ENCODE data around the gene CNOT3. TPM values are rescaled to one million over a fixed set of nuclear protein-coding genes. Genes with fewer than 3 reads are reported as not detected.

Gene CNOT3
- total RNA-seq, 2 donors from 2014 or later, result 38.4 to 57.3 TPM

DNA sequence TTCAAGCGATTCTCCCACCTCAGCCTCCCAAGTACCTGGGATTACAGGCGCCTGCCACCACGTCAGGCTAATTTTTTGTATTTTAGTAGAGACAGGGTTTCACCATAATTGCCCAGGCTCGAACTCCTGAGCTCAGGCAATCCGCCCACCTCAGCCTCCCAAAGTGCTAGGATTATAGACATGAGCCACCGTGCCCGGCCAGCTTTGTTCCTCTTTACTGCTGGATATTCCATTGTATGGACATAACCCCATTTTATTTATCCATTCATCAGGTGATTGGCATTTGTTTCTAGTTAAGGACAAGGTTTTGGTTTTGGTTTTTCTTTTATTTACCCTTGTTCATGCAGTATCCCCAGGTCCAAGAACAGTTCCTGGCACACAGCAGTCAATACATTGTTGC lies 59.0 kb downstream of the CNOT3 start:
- Histone ChIP-seq H3K36me3 (no peaks in the 10 kb centered on the region), H3K27ac (no peak overlapping the region)
- intact Hi-C loops (cut with DNase I), result no loop called here

DNA sequence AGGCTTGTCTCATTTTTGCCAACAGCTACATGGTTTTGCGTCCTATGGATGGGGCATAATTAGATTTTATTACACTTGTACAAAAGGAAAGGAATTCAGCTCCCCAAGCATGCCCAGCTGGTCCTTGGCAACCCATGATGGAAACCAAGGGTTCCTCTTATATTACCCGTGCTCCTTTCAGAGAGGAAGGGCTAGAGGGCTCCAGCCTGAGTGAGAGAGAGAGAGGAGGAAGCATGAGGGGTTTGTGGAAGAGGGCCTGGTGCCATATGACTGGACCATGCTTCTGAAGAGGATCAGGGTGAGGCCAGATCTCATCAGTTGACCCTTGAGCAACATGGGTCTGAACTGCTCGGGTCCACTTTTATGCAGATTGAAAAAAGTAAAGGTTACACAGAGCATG lies 59.6 kb downstream of the CNOT3 start:
- no peaks in the 10 kb centered on the region for H3K27me3 ChIP-seq
- no peaks in the 10 kb centered on the region for H3K9me3 ChIP-seq
- H3K9ac ChIP-seq (ENCODE audit: low read depth in 2 of 2, low read length in 2 of 2), result no peak overlapping the region
- H3K4me1 ChIP-seq, result peaks cover 8% of the 10 kb centered on the region
- TF ChIP-seq, protein P1, sequence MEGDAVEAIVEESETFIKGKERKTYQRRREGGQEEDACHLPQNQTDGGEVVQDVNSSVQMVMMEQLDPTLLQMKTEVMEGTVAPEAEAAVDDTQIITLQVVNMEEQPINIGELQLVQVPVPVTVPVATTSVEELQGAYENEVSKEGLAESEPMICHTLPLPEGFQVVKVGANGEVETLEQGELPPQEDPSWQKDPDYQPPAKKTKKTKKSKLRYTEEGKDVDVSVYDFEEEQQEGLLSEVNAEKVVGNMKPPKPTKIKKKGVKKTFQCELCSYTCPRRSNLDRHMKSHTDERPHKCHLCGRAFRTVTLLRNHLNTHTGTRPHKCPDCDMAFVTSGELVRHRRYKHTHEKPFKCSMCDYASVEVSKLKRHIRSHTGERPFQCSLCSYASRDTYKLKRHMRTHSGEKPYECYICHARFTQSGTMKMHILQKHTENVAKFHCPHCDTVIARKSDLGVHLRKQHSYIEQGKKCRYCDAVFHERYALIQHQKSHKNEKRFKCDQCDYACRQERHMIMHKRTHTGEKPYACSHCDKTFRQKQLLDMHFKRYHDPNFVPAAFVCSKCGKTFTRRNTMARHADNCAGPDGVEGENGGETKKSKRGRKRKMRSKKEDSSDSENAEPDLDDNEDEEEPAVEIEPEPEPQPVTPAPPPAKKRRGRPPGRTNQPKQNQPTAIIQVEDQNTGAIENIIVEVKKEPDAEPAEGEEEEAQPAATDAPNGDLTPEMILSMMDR (IDR thresholded peaks at IDR 0.05), result no peak
- DNase-seq, result no peak
- peaks cover 2% of the 10 kb centered on the region for H3K36me3 ChIP-seq
- intact Hi-C loops (cut with DNase I), result no loop called here
- no peak overlapping the region for H3K27ac ChIP-seq
- no peak overlapping the region for H3K4me3 ChIP-seq

More for the DNA sequence above, 59.0 kb downstream of the CNOT3 start:
- H3K27me3 ChIP-seq, result no peaks in the 10 kb centered on the region
- no peaks in the 10 kb centered on the region for H3K9me3 ChIP-seq
- peaks cover 8% of the 10 kb centered on the region for H3K4me1 ChIP-seq
- no peak overlapping the region for H3K4me3 ChIP-seq
- TF ChIP-seq, protein P1 (IDR thresholded peaks at IDR 0.05), result no peak
- no peak overlapping the region for H3K9ac ChIP-seq (ENCODE audit: low read depth in 2 of 2, low read length in 2 of 2)
- no peak for DNase-seq

- TF ChIP-seq, protein P1 (IDR thresholded peaks at IDR 0.05), result no peak
- DNase-seq, result no peak
- Histone ChIP-seq H3K27me3 (no peaks in the 10 kb centered on the region), H3K4me3 (no peak overlapping the region), H3K36me3 (peaks cover 7% of the 10 kb centered on the region), H3K4me1 (peaks cover 18% of the 10 kb centered on the region), H3K9me3 (no peaks in the 10 kb centered on the region), H3K27ac (no peak overlapping the region), H3K9ac (ENCODE audit: low read depth in 2 of 2, low read length in 2 of 2) (no peak overlapping the region)
- intact Hi-C loops (cut with DNase I), result no loop called here
Measured at GRCh38 chr19:54199401-54199800, 61.8 kb downstream of the CNOT3 start.

- no peaks in the 10 kb centered on the region for H3K27me3 ChIP-seq
- peak overlapping the region; percentile 83 to 90 for H3K9ac ChIP-seq (ENCODE audit: low read depth in 2 of 2, low read length in 2 of 2)
- intact Hi-C loops (cut with DNase I), result no loop called here
- H3K4me1 ChIP-seq, result peaks cover 24% of the 10 kb centered on the region
- DNase-seq, result no peak
- peaks cover 18% of the 10 kb centered on the region for H3K36me3 ChIP-seq
- TF ChIP-seq, protein P1 (IDR thresholded peaks at IDR 0.05), result no peak
- no peaks in the 10 kb centered on the region for H3K9me3 ChIP-seq
- H3K27ac ChIP-seq, result peak overlapping the region; percentile 94
- H3K4me3 ChIP-seq, result peak overlapping the region; percentile 78
Measured at GRCh38 chr19:54201172-54201701, 63.7 kb downstream of the CNOT3 start.

- intact Hi-C loops (cut with DNase I), result no loop called here
- Histone ChIP-seq H3K36me3 (peaks cover 21% of the 10 kb centered on the region), H3K4me1 (peaks cover 24% of the 10 kb centered on the region), H3K4me3 (peak overlapping the region; percentile 78), H3K9ac (ENCODE audit: low read depth in 2 of 2, low read length in 2 of 2) (peak overlapping the region; percentile 83 to 90), H3K27ac (no peak overlapping the region), H3K9me3 (no peaks in the 10 kb centered on the region), H3K27me3 (no peaks in the 10 kb centered on the region)
- DNase-seq, result no peak
- TF ChIP-seq, protein P1 (IDR thresholded peaks at IDR 0.05), result no peak
Measured at GRCh38 chr19:54201980-54202379, 64.4 kb downstream of the CNOT3 start.

Measured in colonic mucosa (tissue), 4 donors.